Measurements from ENCODE around the gene MAST4.

The MAST4 gene

DNA sequence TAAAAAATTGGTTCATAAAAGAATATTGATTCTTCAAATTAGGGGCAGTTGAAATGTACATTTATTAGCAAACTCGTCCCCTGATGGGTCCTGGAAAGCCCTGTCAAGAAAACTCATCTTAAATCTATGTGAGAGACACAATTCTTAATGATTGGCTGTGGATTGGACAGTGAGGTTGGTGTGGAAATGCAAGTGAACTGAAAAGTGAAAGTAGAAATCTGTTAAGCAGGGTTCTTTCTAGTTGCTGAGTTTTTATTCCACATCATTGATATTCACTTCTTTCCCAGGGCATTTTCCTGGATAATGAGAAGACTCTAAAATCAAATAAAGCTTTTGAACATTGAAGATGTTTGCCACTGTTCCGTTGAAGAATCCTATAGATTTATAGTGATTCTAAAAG, 292.4 kb downstream of the MAST4 start:
- ATAC-seq, result no peak
- Mint-ChIP-seq H3K27me3 (peaks cover 14% of the 10 kb centered on the region), H3K4me1 (no peaks in the 10 kb centered on the region), H3K27ac (no peak overlapping the region), H3K9me3 (no peaks in the 10 kb centered on the region), H3K4me3 (no peak overlapping the region), H3K36me3 (ENCODE audit: low read depth) (no peaks in the 10 kb centered on the region)
- DNase-seq, result no peak

- H3K27ac Mint-ChIP-seq, result no peak overlapping the region
- ATAC-seq (no peak), DNase-seq (no peak)
- no peaks in the 10 kb centered on the region for H3K9me3 Mint-ChIP-seq
- no peak overlapping the region for H3K4me3 Mint-ChIP-seq
- H3K36me3 Mint-ChIP-seq (ENCODE audit: low read depth), result no peaks in the 10 kb centered on the region
- no peaks in the 10 kb centered on the region for H3K4me1 Mint-ChIP-seq
- peaks cover 10% of the 10 kb centered on the region for H3K27me3 Mint-ChIP-seq
Observed at GRCh38 chr5:66889056-66889455, 292.9 kb downstream of the MAST4 start.

DNA sequence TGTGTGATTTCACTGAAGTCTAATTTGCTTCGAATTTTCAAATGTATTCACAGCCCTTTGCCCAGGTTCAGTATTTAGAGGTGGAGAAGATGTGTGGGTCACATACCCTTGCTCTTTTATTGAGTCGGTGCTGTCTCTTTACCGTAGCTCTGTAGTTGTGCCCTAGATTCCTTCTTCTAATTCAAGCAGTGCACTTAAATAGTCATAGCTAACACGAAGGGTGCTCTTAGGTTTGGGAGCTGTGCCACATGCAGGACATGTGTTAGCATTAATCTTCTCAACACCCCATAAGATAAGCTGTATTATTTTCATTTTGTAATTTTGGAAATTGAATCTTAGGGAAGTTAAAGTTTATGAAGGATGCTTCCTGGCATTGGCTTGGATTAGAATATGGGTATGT, 293.3 kb downstream of the MAST4 start:
- H3K27me3 Mint-ChIP-seq, result peaks cover 10% of the 10 kb centered on the region
- no peak for ATAC-seq
- no peaks in the 10 kb centered on the region for H3K36me3 Mint-ChIP-seq (ENCODE audit: low read depth)

GRCh38 chr5:66891184-66891925, 295.2 kb downstream of the MAST4 start:
- H3K27ac Mint-ChIP-seq, result no peak overlapping the region
- no peak overlapping the region for H3K4me3 Mint-ChIP-seq
- peaks cover 10% of the 10 kb centered on the region for H3K27me3 Mint-ChIP-seq
- no peaks in the 10 kb centered on the region for H3K36me3 Mint-ChIP-seq (ENCODE audit: low read depth)
- H3K9me3 Mint-ChIP-seq, result no peaks in the 10 kb centered on the region
- no peak for ATAC-seq
- no peak for DNase-seq
- H3K4me1 Mint-ChIP-seq, result peaks cover 2% of the 10 kb centered on the region

More for the DNA sequence above, 293.3 kb downstream of the MAST4 start:
- no peak overlapping the region for H3K4me3 Mint-ChIP-seq
- no peaks in the 10 kb centered on the region for H3K4me1 Mint-ChIP-seq
- DNase-seq, result no peak
- no peak overlapping the region for H3K27ac Mint-ChIP-seq
- no peaks in the 10 kb centered on the region for H3K9me3 Mint-ChIP-seq

- H3K9me3 Mint-ChIP-seq, result no peaks in the 10 kb centered on the region
- no peak overlapping the region for H3K4me3 Mint-ChIP-seq
- H3K27ac Mint-ChIP-seq, result no peak overlapping the region
- no peak for DNase-seq
- no peaks in the 10 kb centered on the region for H3K36me3 Mint-ChIP-seq (ENCODE audit: low read depth)
- ATAC-seq, result no peak
- peaks cover 8% of the 10 kb centered on the region for H3K27me3 Mint-ChIP-seq
- H3K4me1 Mint-ChIP-seq, result peaks cover 2% of the 10 kb centered on the region
Observed at GRCh38 chr5:66892716-66893115, 296.5 kb downstream of the MAST4 start.

DNA sequence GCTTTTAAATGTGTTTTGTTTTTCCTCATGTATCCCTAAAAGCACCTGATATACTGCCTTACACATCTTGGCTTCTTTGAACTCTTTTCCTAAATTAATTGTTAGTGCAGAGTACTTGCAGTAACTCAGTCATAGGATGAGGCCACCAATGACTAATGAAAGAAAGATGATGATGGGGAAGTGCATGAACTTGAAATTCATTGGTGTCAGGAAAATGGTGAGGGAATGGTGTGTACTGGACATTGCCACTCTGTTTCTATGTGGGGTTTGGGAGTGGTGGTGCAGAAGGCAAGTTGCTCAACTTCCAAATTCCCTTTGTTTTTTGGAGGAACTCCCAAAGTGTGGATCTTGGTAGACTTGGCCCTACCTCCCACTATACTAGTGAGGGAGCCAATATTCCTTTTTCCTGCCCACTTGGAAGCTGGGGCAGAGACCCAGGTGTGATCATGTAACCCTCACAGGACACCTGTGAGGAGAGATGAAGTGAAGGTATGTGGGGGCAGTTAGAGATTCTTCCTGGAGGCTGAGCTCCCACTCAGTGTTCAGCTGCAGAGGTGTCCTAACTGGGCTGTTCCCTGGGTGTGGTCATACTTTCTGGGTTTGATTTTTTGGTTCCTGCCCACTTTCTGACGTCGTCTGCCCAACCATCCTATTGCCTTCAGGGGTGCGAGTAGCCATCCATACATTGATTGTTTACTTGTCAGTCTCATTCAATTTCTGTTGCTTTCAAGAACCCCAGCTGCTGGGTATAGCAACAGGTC, 298.5 kb downstream of the MAST4 start:
- H3K4me3 Mint-ChIP-seq, result no peak overlapping the region
- H3K9me3 Mint-ChIP-seq, result no peaks in the 10 kb centered on the region
- no peak for DNase-seq
- no peak overlapping the region for H3K27ac Mint-ChIP-seq
- peaks cover 11% of the 10 kb centered on the region for H3K27me3 Mint-ChIP-seq
- H3K36me3 Mint-ChIP-seq (ENCODE audit: low read depth), result no peaks in the 10 kb centered on the region
- peaks cover 2% of the 10 kb centered on the region for H3K4me1 Mint-ChIP-seq
- ATAC-seq, result no peak

- Mint-ChIP-seq H3K9me3 (no peaks in the 10 kb centered on the region), H3K27me3 (peaks cover 14% of the 10 kb centered on the region), H3K36me3 (ENCODE audit: low read depth) (no peaks in the 10 kb centered on the region), H3K4me1 (peaks cover 2% of the 10 kb centered on the region), H3K27ac (no peak overlapping the region), H3K4me3 (no peak overlapping the region)
- no peak for DNase-seq
- ATAC-seq, result peak; percentile 72
Observed at GRCh38 chr5:66896171-66896570, 300.0 kb downstream of the MAST4 start.

GRCh38 chr5:66897356-66897755, 301.2 kb downstream of the MAST4 start:
- Mint-ChIP-seq H3K9me3 (no peaks in the 10 kb centered on the region), H3K36me3 (ENCODE audit: low read depth) (no peaks in the 10 kb centered on the region), H3K27ac (no peak overlapping the region), H3K4me3 (no peak overlapping the region), H3K4me1 (peaks cover 2% of the 10 kb centered on the region), H3K27me3 (peaks cover 10% of the 10 kb centered on the region)
- ATAC-seq (no peak), DNase-seq (no peak)

DNA sequence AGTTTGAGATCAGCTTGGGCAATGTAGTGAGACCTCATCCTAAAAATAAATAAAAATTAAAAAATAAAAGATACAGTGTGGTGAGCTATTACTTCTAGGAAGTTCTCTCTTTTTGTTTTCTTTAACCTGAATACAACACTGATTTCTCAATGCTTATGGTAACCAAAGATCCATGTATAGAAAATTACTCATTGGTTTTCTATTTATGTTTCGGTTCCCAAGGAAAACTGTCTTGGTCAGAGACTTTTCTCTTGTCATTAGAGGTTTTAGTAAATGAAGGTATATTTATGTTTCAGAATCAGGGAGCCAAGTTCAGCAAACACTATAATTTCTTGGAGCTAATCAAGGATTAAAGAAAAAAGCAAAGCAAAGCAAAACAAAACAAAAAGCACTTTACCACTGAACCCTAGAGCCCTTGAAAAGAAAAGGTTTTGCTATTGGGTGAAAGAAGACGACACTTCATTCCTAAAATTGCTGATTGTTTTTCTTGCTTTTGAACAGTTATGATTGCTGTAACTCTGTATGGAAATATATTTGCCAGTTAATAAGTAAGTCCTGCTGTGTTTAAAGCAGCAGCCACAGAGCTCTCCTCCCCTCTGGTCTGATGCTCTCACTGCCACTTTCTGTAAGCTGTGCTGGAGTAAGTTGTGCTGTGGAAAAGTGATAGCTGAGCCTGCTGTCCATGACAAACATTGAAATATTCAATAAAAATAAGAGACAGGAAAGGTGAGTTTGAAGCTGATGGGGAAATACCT, 302.2 kb downstream of the MAST4 start:
- H3K9me3 Mint-ChIP-seq, result no peaks in the 10 kb centered on the region
- no peaks in the 10 kb centered on the region for H3K36me3 Mint-ChIP-seq (ENCODE audit: low read depth)
- no peak for DNase-seq
- no peak for ATAC-seq
- peaks cover 2% of the 10 kb centered on the region for H3K4me1 Mint-ChIP-seq
- H3K4me3 Mint-ChIP-seq, result no peak overlapping the region
- peaks cover 14% of the 10 kb centered on the region for H3K27me3 Mint-ChIP-seq
- H3K27ac Mint-ChIP-seq, result no peak overlapping the region

DNA sequence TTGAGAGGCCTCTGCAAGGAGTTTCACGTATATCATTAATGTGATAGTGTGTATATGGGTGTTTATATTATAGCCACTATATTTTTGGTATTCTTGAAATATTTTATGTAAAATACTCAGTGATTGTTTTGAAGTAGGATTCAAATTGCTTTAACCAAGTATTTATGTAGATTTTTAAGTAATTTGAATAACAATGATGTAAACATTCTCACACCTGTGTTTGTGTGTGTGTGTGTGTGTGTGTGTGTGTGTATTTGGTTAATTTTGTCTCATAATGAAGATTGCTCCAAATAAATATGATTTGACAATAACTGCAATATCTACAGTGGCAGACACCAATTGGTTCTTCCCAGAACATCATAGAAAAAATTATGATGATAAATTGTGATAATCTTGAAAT, 307.0 kb downstream of the MAST4 start:
- Mint-ChIP-seq H3K4me3 (no peak overlapping the region), H3K9me3 (no peaks in the 10 kb centered on the region), H3K27me3 (peaks cover 18% of the 10 kb centered on the region), H3K36me3 (ENCODE audit: low read depth) (no peaks in the 10 kb centered on the region), H3K27ac (no peak overlapping the region), H3K4me1 (no peaks in the 10 kb centered on the region)
- no peak for ATAC-seq
- DNase-seq, result no peak

GRCh38 chr5:66903709-66904108, 307.5 kb downstream of the MAST4 start:
- H3K4me1 Mint-ChIP-seq, result no peaks in the 10 kb centered on the region
- DNase-seq (no peak), ATAC-seq (no peak)
- H3K36me3 Mint-ChIP-seq (ENCODE audit: low read depth), result no peaks in the 10 kb centered on the region
- no peak overlapping the region for H3K4me3 Mint-ChIP-seq
- H3K27me3 Mint-ChIP-seq, result peaks cover 18% of the 10 kb centered on the region
- H3K27ac Mint-ChIP-seq, result no peak overlapping the region
- H3K9me3 Mint-ChIP-seq, result no peaks in the 10 kb centered on the region

GRCh38 chr5:66904189-66904588, 308.0 kb downstream of the MAST4 start:
- H3K27me3 Mint-ChIP-seq, result peaks cover 18% of the 10 kb centered on the region
- H3K27ac Mint-ChIP-seq, result no peak overlapping the region
- no peak for ATAC-seq
- DNase-seq, result no peak
- no peak overlapping the region for H3K4me3 Mint-ChIP-seq
- H3K4me1 Mint-ChIP-seq, result peaks cover 3% of the 10 kb centered on the region
- no peaks in the 10 kb centered on the region for H3K36me3 Mint-ChIP-seq (ENCODE audit: low read depth)
- no peaks in the 10 kb centered on the region for H3K9me3 Mint-ChIP-seq

GRCh38 chr5:66906021-66906420, 309.8 kb downstream of the MAST4 start:
- Mint-ChIP-seq H3K4me1 (peaks cover 4% of the 10 kb centered on the region), H3K36me3 (ENCODE audit: low read depth) (no peaks in the 10 kb centered on the region), H3K9me3 (no peaks in the 10 kb centered on the region), H3K27ac (no peak overlapping the region), H3K4me3 (no peak overlapping the region), H3K27me3 (peaks cover 12% of the 10 kb centered on the region)
- no peak for ATAC-seq
- DNase-seq, result no peak

- no peak overlapping the region for H3K27ac Mint-ChIP-seq
- no peak for ATAC-seq
- H3K4me1 Mint-ChIP-seq, result peaks cover 4% of the 10 kb centered on the region
- no peak for DNase-seq
- H3K9me3 Mint-ChIP-seq, result no peaks in the 10 kb centered on the region
- peaks cover 8% of the 10 kb centered on the region for H3K27me3 Mint-ChIP-seq
- no peak overlapping the region for H3K4me3 Mint-ChIP-seq
- H3K36me3 Mint-ChIP-seq (ENCODE audit: low read depth), result no peaks in the 10 kb centered on the region
Observed at GRCh38 chr5:66908230-66908629, 312.0 kb downstream of the MAST4 start.

DNA sequence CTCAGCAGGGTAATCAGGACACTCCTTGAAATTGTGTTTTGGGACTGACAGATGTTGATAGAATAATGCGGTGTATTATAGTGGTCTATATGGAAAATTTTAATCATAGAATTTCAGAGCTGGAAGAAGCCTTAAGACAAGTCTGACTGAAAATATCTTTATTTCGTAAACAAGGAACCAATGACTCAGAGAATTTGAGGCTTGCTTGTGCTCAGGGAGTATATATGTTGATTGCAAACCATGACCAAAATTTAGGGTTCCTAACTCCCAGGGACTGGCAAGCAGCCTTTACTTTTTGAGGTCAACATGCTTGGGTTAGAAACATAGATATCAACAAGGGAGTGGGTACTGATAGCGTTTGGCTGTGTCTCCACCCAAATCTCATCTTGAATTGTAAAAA, 313.2 kb downstream of the MAST4 start:
- Mint-ChIP-seq H3K27me3 (peaks cover 4% of the 10 kb centered on the region), H3K27ac (no peak overlapping the region), H3K36me3 (ENCODE audit: low read depth) (no peaks in the 10 kb centered on the region), H3K4me1 (peaks cover 4% of the 10 kb centered on the region), H3K9me3 (no peaks in the 10 kb centered on the region), H3K4me3 (no peak overlapping the region)
- ATAC-seq, result peak; percentile 52
- DNase-seq, result no peak
